ENCODE results near the gene NEUROG1. TPM values are rescaled to one million over a fixed set of nuclear protein-coding genes. Genes with fewer than 3 reads are reported as not detected.

The NEUROG1 gene
- total RNA-seq, 1 donor from 2014 or later = 222 TPM

DNA sequence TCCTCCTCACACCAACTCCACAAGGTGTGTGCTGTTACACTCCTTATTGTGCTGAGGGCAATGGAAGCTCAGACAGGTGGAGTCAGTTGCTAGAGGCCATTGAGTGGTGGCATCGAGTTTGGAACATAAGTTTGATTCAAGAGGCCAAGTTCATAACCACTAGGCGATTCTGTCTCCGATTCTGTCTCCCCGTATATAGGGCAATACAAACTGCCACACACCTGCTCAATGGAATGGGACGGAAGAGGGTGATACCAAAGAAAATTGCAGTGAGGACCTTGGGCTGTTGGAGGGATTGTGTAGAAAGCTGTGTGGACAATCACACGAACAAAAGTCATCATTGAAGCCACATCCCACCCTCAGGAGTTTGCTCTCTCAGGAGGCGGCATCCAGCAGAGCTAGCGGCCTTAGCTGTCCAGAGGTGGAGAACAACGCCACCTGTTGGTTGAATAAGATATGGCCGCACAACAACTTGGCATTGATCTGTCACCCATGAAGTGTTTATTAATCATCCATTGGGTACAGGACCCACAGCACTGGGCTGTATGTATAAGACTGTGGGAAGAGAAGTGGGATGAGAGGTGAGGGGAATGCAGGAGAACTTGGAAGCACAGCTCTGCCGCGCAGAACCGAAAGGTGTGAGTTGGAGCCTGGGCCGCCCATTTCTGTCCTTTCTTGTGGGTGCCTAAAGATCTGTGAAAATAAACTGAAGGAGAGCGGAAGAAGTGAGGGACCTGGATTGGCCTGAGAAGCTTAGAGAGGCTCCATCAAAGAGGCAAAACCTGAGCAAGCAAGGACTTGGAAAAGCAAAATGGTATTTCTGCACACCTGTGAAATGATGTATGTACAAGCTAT is 16.1 kb upstream of the NEUROG1 start:
- H3K27ac Mint-ChIP-seq (ENCODE audit: unreplicated experiment) = no peak overlapping the region
- H3K9me3 Mint-ChIP-seq (ENCODE audit: unreplicated experiment) = peaks cover 4% of the 10 kb centered on the region
- TF ChIP-seq, protein P1, sequence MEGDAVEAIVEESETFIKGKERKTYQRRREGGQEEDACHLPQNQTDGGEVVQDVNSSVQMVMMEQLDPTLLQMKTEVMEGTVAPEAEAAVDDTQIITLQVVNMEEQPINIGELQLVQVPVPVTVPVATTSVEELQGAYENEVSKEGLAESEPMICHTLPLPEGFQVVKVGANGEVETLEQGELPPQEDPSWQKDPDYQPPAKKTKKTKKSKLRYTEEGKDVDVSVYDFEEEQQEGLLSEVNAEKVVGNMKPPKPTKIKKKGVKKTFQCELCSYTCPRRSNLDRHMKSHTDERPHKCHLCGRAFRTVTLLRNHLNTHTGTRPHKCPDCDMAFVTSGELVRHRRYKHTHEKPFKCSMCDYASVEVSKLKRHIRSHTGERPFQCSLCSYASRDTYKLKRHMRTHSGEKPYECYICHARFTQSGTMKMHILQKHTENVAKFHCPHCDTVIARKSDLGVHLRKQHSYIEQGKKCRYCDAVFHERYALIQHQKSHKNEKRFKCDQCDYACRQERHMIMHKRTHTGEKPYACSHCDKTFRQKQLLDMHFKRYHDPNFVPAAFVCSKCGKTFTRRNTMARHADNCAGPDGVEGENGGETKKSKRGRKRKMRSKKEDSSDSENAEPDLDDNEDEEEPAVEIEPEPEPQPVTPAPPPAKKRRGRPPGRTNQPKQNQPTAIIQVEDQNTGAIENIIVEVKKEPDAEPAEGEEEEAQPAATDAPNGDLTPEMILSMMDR (IDR thresholded peaks at IDR 0.05; ENCODE audit: partially characterized antibody, unreplicated experiment) = peak; percentile 86
- H3K36me3 Mint-ChIP-seq (ENCODE audit: unreplicated experiment) = no peaks in the 10 kb centered on the region
- H3K4me3 Mint-ChIP-seq (ENCODE audit: unreplicated experiment) = no peak overlapping the region
- peaks cover 22% of the 10 kb centered on the region for H3K4me1 Mint-ChIP-seq (ENCODE audit: low read depth, unreplicated experiment)
- H3K27me3 Mint-ChIP-seq (ENCODE audit: unreplicated experiment) = peaks cover 3% of the 10 kb centered on the region
- DNase-seq = peak; percentile 82

DNA sequence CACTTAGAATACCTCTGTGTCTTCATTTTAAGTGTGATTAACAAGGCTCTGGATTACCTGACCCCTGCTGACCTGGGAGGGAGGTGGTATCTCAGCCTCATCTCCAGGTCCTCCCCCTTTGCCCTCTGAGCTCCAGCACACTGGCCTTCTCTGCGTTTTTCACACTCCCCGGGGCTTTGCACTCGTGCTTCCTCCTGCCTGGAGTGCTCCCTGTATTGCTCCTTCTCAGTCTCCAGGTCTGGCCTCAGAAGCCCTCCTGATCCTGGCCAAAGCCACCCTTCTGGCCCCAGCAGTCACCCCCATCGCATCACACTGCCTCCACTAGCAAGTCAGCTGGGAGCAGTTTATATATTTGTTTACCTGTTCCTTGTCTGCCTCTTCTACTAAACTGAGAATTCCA is 13.6 kb upstream of the NEUROG1 start:
- DNase-seq = no peak
- Mint-ChIP-seq H3K36me3 (ENCODE audit: unreplicated experiment) (no peaks in the 10 kb centered on the region), H3K27ac (ENCODE audit: unreplicated experiment) (no peak overlapping the region), H3K9me3 (ENCODE audit: unreplicated experiment) (peaks cover 7% of the 10 kb centered on the region), H3K4me1 (ENCODE audit: low read depth, unreplicated experiment) (peaks cover 44% of the 10 kb centered on the region), H3K4me3 (ENCODE audit: unreplicated experiment) (no peak overlapping the region), H3K27me3 (ENCODE audit: unreplicated experiment) (peaks cover 8% of the 10 kb centered on the region)
- TF ChIP-seq, protein P1 (IDR thresholded peaks at IDR 0.05; ENCODE audit: partially characterized antibody, unreplicated experiment) = no peak

DNA sequence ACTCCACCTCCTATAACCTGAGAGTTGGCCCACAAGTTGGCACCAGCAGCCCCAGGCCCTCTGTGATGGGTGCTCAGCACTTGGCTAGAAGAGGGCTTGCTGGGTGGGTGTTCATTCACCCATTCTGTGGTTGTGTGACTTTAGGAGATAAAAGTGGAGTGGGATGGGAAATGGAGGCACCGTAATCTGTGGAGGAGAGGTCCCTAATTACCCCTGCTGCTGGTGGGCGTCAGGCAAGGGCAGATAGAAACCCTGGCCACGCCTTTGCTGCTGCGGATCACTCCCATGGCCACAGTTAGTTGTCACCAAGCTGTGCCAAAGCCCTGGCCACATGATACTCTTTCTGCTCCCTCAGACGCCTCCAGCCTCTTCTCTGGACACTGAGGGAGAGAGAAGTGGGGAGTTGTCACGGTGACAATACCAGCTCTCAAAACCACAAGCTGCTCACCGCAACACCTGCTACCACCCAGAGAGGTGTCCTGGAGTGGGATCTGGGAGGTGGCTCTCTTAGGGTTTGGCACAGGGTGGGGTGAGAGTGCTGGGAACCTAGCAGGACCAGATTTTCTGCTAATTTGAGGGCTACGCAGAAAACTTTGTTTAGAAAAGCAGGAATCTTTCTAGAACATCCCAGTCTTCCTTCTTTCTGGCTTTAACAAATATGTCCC is 12.0 kb upstream of the NEUROG1 start:
- peaks cover 7% of the 10 kb centered on the region for H3K9me3 Mint-ChIP-seq (ENCODE audit: unreplicated experiment)
- H3K27me3 Mint-ChIP-seq (ENCODE audit: unreplicated experiment) = peaks cover 10% of the 10 kb centered on the region
- no peak overlapping the region for H3K4me3 Mint-ChIP-seq (ENCODE audit: unreplicated experiment)
- H3K36me3 Mint-ChIP-seq (ENCODE audit: unreplicated experiment) = no peaks in the 10 kb centered on the region
- TF ChIP-seq, protein P1 (IDR thresholded peaks at IDR 0.05; ENCODE audit: partially characterized antibody, unreplicated experiment) = no peak
- no peak for DNase-seq
- H3K4me1 Mint-ChIP-seq (ENCODE audit: low read depth, unreplicated experiment) = peaks cover 51% of the 10 kb centered on the region
- no peak overlapping the region for H3K27ac Mint-ChIP-seq (ENCODE audit: unreplicated experiment)

DNA sequence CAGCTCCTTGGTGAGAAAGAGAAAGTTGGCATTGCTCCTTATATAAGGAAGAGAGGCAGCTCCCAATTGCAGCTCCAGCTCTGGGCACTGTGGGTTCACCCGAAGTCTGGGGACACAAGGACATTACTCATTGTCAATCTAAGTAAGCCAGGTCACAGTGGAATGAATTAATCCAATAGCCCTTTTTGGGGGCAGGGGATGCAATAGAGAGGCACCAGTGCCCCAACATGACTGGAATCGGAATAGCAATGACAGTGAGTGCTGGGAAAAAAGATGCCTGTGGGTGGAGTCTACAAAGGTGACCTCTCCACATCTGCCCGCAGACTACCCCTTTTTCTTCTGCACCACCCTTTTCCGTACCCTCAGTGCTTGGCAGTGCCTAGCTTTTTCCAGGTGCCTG is 11.1 kb upstream of the NEUROG1 start:
- Mint-ChIP-seq H3K36me3 (ENCODE audit: unreplicated experiment) (no peaks in the 10 kb centered on the region), H3K4me3 (ENCODE audit: unreplicated experiment) (no peak overlapping the region), H3K27ac (ENCODE audit: unreplicated experiment) (no peak overlapping the region), H3K4me1 (ENCODE audit: low read depth, unreplicated experiment) (peaks cover 51% of the 10 kb centered on the region), H3K9me3 (ENCODE audit: unreplicated experiment) (peaks cover 7% of the 10 kb centered on the region), H3K27me3 (ENCODE audit: unreplicated experiment) (peaks cover 10% of the 10 kb centered on the region)
- TF ChIP-seq, protein P1 (IDR thresholded peaks at IDR 0.05; ENCODE audit: partially characterized antibody, unreplicated experiment) = no peak
- no peak for DNase-seq

DNA sequence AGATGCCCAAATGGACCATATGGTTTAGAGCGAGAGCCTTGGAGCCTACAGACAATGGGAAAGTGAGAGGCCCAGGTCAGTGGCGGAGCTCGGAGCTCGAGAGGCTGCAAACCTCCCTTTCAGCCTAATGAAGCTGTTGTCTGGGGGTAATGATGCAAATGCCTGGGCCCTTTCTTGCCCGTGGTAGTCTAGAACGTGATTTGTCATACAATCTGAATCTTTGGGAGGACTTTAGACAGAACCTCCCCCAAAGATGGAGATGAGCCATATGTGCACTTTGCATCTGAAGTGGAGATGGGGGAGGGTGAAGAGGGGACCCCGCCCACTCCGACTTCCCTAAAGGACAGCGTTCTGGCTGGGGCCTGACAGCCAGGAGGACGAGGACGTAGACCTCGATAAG is 10.3 kb upstream of the NEUROG1 start:
- TF ChIP-seq, protein P1 (IDR thresholded peaks at IDR 0.05; ENCODE audit: partially characterized antibody, unreplicated experiment) = no peak
- H3K4me3 Mint-ChIP-seq (ENCODE audit: unreplicated experiment) = peak overlapping the region; percentile 52
- DNase-seq = no peak
- H3K36me3 Mint-ChIP-seq (ENCODE audit: unreplicated experiment) = no peaks in the 10 kb centered on the region
- peaks cover 12% of the 10 kb centered on the region for H3K27me3 Mint-ChIP-seq (ENCODE audit: unreplicated experiment)
- peak overlapping the region; percentile 82 for H3K27ac Mint-ChIP-seq (ENCODE audit: unreplicated experiment)
- H3K4me1 Mint-ChIP-seq (ENCODE audit: low read depth, unreplicated experiment) = peaks cover 51% of the 10 kb centered on the region
- H3K9me3 Mint-ChIP-seq (ENCODE audit: unreplicated experiment) = peaks cover 7% of the 10 kb centered on the region
